AG04449 (cell line): ENCODE measurements around the gene IL17RD.

Source experiments
- CTCF ChIA-PET: fragments of 350-600 bp; formaldehyde crosslinking; extraction: SDS; loops from one replicate; lab custom pipeline; 2021; ENCODE audit warnings: antibody characterized with exemption; lab: Yijun Ruan, JAX
- POLR2A ChIA-PET: fragments of 400-600, 350-600 bp; formaldehyde crosslinking; extraction: SDS; loops from one replicate; lab custom pipeline; 2020; ENCODE audit warnings: antibody characterized with exemption, inconsistent platforms; lab: Yijun Ruan, JAX
- DNase-seq: peaks from one replicate; pipeline ENCODE4 v3.0.0-alpha.2; 2010; ENCODE audit warnings: low read depth, low spot score
- H3K4me3 ChIP-seq: 2 replicates; pipeline ENCODE4 v1.5.1; 2011; ENCODE audit warnings: low read depth, mild to moderate bottlenecking, control low read depth, low read length
- TF ChIP-seq, protein P1 (sequence below): IDR thresholded peaks from one replicate; pipeline ENCODE4 v1.5.1; 2011; ENCODE audit warnings: mild to moderate bottlenecking, moderate library complexity, low read length, control low read depth, inconsistent platforms; ENCODE audit not compliant: insufficient read depth; ENCODE audit errors: missing control alignments

IL17RD gene

DNA sequence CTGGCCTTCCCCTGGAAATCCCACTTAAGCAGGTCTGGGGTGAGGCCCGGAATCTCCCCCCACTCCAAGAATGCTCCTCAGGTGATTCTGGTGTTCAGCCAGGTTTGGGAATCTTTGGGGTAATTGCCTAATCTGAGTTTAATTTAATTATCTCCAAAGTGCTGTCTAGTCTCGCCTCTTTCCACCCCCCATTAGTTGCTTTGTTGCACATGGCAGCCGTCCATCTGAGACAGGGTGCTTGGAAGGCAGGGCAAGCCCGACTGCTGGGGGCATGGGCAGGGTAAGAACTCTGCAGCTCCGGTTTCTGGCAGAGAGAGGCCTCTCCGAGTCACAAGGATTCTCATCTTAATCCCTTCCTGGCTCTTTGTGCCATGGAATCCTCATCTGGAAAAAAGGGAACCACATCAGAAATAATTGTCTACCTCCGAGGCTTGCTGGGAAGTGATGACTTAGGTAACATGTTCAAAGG, 15.0 kb downstream of the IL17RD start:
- TF ChIP-seq, protein P1, sequence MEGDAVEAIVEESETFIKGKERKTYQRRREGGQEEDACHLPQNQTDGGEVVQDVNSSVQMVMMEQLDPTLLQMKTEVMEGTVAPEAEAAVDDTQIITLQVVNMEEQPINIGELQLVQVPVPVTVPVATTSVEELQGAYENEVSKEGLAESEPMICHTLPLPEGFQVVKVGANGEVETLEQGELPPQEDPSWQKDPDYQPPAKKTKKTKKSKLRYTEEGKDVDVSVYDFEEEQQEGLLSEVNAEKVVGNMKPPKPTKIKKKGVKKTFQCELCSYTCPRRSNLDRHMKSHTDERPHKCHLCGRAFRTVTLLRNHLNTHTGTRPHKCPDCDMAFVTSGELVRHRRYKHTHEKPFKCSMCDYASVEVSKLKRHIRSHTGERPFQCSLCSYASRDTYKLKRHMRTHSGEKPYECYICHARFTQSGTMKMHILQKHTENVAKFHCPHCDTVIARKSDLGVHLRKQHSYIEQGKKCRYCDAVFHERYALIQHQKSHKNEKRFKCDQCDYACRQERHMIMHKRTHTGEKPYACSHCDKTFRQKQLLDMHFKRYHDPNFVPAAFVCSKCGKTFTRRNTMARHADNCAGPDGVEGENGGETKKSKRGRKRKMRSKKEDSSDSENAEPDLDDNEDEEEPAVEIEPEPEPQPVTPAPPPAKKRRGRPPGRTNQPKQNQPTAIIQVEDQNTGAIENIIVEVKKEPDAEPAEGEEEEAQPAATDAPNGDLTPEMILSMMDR, result no peak
- ChIA-PET POLR2A (no interaction called here), CTCF (no interaction called here)
- no peak overlapping the region for H3K4me3 ChIP-seq
- DNase-seq, result no peak

DNA sequence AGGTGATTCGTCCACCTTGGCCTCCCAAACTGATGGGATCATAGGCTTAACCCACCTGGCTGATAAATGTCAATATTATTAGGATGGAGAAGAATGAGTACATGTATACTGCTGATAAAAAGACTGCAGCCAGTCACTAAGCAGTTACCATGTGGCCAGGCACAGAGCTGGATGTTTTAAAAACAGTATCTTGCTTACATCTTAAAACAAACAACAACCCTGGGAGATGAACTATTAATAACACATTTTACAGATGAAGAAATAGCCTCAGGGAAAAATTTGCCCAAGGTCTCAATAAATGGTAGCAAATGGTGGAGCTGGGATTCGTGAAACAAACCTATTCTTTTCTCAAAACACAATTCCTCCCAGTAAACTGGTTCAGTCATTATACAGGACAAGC, 18.1 kb downstream of the IL17RD start:
- CTCF ChIA-PET, result interaction anchor here (0.7 to 1.8 kb wide), 2 partner anchors 22 to 23 kb away, joined by 3 to 7 read pairs; no protein-coding TSS in a partner anchor
- no peak overlapping the region for H3K4me3 ChIP-seq
- TF ChIP-seq, protein P1, result no peak
- no peak for DNase-seq
- POLR2A ChIA-PET, result no interaction called here

DNA sequence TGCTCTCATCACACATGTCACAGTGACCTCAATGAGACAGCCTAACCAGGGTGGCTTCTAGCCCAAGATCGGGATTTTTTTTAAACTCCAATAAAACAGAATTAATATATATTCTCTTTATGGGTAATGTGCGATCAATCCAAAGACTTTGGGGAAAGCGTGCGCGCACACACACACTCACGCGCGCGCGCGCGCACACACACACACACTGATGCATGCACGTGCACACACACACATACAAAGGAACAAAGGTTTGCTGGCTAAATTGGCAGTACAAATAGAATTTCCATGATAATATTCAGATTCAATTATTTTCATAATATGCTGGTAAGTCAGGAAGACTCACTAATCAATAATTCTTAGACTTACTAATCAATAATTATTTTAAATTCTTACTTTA, 19.3 kb downstream of the IL17RD start:
- TF ChIP-seq, protein P1, result no peak
- H3K4me3 ChIP-seq, result no peak overlapping the region
- CTCF ChIA-PET, result no interaction called here
- POLR2A ChIA-PET, result no interaction called here
- no peak for DNase-seq

DNA sequence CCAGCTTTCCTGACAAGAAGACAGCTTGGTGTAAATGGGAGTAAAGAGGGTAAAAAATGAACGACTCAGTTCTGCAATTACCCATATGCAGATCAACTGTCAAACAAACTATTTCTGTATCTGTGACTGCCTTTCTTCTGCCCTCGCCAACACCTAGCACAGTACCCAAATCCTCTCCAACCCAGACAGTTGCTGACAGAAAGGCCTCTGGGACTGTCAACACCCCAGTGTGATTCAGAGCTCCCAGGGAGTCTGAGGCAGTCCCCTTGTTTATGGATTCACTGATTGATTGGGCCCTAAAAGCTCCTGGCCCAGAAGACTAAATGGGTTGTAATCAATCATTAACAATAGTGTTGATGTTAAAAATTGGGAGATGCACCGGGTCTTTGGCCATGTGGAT, 20.2 kb downstream of the IL17RD start:
- H3K4me3 ChIP-seq, result no peak overlapping the region
- no peak for DNase-seq
- ChIA-PET CTCF (interaction anchor here (1.6 kb wide), 1 partner anchor 12 kb away, joined by 5 read pairs; no protein-coding TSS in a partner anchor), POLR2A (no interaction called here)
- TF ChIP-seq, protein P1, result no peak

DNA sequence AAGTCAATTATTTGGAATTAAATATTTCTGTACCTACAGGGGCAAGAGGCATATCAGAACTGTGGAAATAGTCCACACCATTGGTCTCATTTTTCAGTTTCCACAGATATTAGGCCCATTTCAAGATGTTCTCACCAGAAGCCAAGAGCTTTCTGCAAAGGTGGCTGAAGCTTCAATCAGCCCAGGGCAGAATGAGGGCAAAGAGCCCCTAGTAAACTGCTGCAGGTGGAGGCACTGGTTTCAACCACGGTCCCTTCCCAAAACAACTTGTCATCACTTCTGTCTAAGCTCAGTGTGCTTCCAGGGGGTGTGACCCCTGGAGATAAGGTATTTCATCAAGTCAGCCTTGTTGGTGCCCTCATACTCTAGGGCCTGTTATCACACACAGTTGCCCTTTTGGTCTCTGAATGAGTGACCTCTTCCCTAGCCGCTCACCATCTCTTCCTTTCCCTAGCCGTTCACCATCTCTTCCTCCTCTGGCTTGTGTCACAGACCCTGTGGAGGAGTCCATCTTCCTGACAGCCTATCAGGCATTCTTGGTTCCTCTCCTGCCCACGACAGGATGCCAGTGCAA, 21.2 kb downstream of the IL17RD start:
- H3K4me3 ChIP-seq, result no peak overlapping the region
- ChIA-PET CTCF (interaction anchor here (0.8 to 1.6 kb wide), 4 partner anchors 11 to 133 kb away, joined by 3 to 5 read pairs (median 4); no protein-coding TSS in a partner anchor), POLR2A (no interaction called here)
- TF ChIP-seq, protein P1, result no peak
- no peak for DNase-seq

DNA sequence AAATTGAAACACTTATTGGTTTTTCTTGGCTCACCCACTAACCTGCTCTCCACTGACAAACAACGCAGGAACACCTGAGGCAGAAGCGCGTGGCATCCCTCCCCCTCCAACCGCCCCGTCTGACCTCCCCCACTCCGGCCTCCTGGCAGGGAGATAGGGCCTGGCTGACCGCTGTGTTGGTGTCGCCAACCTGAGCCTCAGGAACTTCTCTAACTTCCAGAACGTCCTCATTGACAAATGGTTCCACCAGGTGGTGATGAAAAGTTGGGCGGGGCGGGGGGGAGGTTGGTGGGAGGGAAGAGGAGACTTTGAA, 22.8 kb downstream of the IL17RD start:
- no peak overlapping the region for H3K4me3 ChIP-seq
- TF ChIP-seq, protein P1, result no peak
- no peak for DNase-seq
- ChIA-PET CTCF (interaction anchor here (1.4 kb wide), 1 partner anchor 135 kb away, joined by 4 read pairs; no protein-coding TSS in a partner anchor), POLR2A (no interaction called here)
